Vagina (tissue), 2 donors: Measurements from ENCODE around the gene UMODL1.

Experiments used
- CTCF ChIP-seq, 3 experiments: fragments of 450-650 bp in 2 of 3; fragments of 200-600 bp in 1 of 3; sonication (generic) in 1 of 3; IDR thresholded peaks; one replicate each; pipeline ENCODE4 v1.5.1; 2017 to 2019; ENCODE audit warnings: antibody characterized with exemption in 3 of 3, mild to moderate bottlenecking in 2 of 3, moderate library complexity in 2 of 3
- POLR2A ChIP-seq, 2 donors: fragments of 450-650 bp; IDR thresholded peaks; one replicate each; pipeline ENCODE4 v1.6.1; 2017; ENCODE audit warnings: antibody characterized with exemption in 2 of 2, mild to moderate bottlenecking in 2 of 2, moderate library complexity in 2 of 2
- POLR2AphosphoS5 ChIP-seq, 2 donors: sonication (generic); formaldehyde crosslinking; IDR thresholded peaks; one replicate each; pipeline ENCODE4 v1.9.0; 2017; ENCODE audit warnings: antibody characterized with exemption in 2 of 2, mild to moderate bottlenecking in 2 of 2, low read depth in 1 of 2; ENCODE audit not compliant: insufficient read depth in 1 of 2

GRCh38 chr21:42120101-42120902 is 49.2 kb downstream of the UMODL1 start:
- TF ChIP-seq CTCF (IDR thresholded peaks at IDR 0.05) (no peak), POLR2A (IDR thresholded peaks at IDR 0.05) (no peak), POLR2AphosphoS5 (IDR thresholded peaks at IDR 0.05; ENCODE audit: insufficient read depth in 1 of 2, low read depth in 1 of 2) (no peak)
